GM12864 (cell line): ENCODE data around the gene RING1.

Experiments
- DNase-seq: peaks from one replicate; pipeline ENCODE4 v3.0.0-alpha.2; 2011; ENCODE audit warnings: low read depth
- H3K4me3 ChIP-seq: 2 replicates; pipeline ENCODE4 v1.5.1; 2011; ENCODE audit warnings: mild to moderate bottlenecking, low read depth, low read length, control low read depth
- TF ChIP-seq, protein P1 (sequence below): IDR thresholded peaks from 2 replicates; pipeline ENCODE4 v1.5.1; 2011; ENCODE audit warnings: low read depth, mild to moderate bottlenecking, moderate library complexity, low read length, control low read depth, inconsistent platforms; ENCODE audit errors: missing control alignments

Gene RING1

DNA sequence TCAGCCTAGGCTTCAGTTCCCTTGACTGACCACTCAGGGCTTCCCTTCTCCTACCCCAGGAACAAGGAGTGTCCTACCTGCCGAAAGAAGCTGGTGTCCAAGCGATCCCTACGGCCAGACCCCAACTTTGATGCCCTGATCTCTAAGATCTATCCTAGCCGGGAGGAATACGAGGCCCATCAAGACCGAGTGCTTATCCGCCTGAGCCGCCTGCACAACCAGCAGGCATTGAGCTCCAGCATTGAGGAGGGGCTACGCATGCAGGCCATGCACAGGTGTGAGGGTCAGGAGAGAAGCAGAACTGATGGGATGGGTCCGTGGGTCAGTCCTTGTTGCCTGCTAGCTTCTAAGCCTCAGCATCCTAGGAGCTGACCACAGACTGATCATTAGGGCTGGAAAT, 1.6 kb downstream of the RING1 start:
- DNase-seq, result no peak
- TF ChIP-seq, protein P1, sequence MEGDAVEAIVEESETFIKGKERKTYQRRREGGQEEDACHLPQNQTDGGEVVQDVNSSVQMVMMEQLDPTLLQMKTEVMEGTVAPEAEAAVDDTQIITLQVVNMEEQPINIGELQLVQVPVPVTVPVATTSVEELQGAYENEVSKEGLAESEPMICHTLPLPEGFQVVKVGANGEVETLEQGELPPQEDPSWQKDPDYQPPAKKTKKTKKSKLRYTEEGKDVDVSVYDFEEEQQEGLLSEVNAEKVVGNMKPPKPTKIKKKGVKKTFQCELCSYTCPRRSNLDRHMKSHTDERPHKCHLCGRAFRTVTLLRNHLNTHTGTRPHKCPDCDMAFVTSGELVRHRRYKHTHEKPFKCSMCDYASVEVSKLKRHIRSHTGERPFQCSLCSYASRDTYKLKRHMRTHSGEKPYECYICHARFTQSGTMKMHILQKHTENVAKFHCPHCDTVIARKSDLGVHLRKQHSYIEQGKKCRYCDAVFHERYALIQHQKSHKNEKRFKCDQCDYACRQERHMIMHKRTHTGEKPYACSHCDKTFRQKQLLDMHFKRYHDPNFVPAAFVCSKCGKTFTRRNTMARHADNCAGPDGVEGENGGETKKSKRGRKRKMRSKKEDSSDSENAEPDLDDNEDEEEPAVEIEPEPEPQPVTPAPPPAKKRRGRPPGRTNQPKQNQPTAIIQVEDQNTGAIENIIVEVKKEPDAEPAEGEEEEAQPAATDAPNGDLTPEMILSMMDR, result no peak

GRCh38 chr6:33211136-33211535, 2.8 kb downstream of the RING1 start:
- H3K4me3 ChIP-seq, result no peak overlapping the region
- no peak for DNase-seq
- TF ChIP-seq, protein P1, result no peak

More for the DNA sequence above, 1.6 kb downstream of the RING1 start:
- no peak overlapping the region for H3K4me3 ChIP-seq

DNA sequence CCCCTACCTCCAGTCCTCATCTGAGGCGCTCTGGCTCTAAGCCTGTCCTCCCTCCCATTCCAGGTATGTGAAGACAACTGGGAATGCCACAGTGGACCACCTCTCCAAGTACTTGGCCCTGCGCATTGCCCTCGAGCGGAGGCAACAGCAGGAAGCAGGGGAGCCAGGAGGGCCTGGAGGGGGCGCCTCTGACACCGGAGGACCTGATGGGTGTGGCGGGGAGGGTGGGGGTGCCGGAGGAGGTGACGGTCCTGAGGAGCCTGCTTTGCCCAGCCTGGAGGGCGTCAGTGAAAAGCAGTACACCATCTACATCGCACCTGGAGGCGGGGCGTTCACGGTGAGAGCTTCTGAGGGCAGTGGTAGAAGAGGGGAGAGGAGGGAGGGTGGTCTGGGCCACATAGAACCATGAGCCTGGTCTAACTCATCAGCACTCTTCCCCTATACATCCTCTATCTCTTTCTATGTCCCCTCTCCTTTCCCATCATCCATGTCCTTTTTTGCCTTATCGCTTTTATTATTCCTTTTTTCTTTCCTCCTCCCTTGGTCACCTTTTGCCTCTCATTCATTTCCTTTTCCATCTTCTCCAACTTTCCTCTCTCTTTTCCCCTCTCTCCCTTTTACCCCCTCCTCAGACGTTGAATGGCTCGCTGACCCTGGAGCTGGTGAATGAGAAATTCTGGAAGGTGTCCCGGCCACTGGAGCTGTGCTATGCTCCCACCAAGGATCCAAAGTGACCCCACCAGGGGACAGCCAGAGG, 3.5 kb downstream of the RING1 start:
- no peak for DNase-seq
- TF ChIP-seq, protein P1, result no peak
- H3K4me3 ChIP-seq, result no peak overlapping the region

GRCh38 chr6:33212857-33213165, 4.5 kb downstream of the RING1 start:
- no peak overlapping the region for H3K4me3 ChIP-seq
- TF ChIP-seq, protein P1, result no peak
- DNase-seq, result no peak

DNA sequence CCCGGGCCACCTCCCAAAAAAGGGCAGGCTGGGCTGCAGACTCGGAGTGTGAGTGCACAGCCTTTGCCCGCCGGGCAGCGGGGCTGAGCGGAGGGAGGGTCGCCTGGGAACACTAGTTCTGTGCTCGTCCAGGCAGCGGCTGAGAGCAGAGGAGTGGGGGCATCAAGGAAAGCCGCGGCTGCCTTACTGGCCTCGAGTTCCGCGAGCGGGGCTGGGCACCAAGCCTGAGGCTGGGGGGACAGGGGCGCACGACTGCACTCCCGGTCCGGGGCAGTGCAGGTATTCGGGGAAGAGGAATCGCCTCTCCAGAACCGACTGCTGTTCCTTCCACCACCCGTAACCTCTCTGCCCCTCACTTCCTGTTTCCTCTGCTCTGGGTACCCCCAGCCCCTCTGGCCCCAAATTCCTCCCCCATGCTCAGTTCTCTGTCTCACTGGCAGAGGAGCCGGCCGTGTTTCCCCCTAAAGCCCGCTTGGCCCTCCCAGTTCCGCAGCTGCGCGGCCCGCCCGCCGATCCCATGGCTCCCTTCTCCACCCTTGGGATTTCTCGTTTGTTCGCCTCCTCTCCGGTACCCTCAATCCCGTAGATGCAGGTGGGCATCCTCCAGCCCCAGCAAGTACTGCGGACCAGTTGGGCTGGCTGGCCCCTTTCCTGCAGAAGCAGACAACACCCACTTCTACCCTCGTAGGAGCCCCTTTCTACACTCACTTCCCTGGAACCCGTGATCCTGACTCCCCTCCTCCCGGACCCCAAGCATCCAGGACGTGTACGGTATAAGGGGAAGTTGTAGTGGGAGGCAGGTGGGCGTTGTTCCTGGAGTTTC, 5.1 kb downstream of the RING1 start:
- DNase-seq, result no peak
- TF ChIP-seq, protein P1, result no peak
- H3K4me3 ChIP-seq, result no peak overlapping the region

- no peak overlapping the region for H3K4me3 ChIP-seq
- DNase-seq, result no peak
- TF ChIP-seq, protein P1, result no peak
Measured at GRCh38 chr6:33213989-33214335, 5.7 kb downstream of the RING1 start.
